Thymus (tissue), 14 donors: ENCODE results near the gene EPX. TPM values are rescaled to one million over a fixed set of nuclear protein-coding genes. Genes with fewer than 3 reads are reported as not detected.
A peak's percentile ranks its signal among the peaks of the same experiment; 100 is the strongest.
"Not testable (repeated sequence)": the region's sequence is repeated elsewhere in the genome, so short reads cannot be mapped to it uniquely, and the experiment has no call there.

Source experiments
- DNase-seq, 9 donors: peaks; one replicate each; pipeline ENCODE4 v3.0.0-alpha.2; 2013; ENCODE audit warnings: low spot score in 9 of 9, low read depth in 6 of 9, missing footprints in 1 of 9
- H3K27ac ChIP-seq, 2 donors: one replicate each; pipeline ENCODE4 v1.5.1; 2013; ENCODE audit warnings: control low read depth in 1 of 2, low read depth in 1 of 2, low read length in 1 of 2, mild to moderate bottlenecking in 1 of 2, moderate library complexity in 1 of 2
- H3K27me3 ChIP-seq, 2 donors: one replicate each; pipeline ENCODE4 v1.5.1; 2013; ENCODE audit warnings: low read length in 1 of 2; ENCODE audit not compliant: control insufficient read depth in 2 of 2, insufficient read depth in 1 of 2
- H3K36me3 ChIP-seq, 2 donors: one replicate each; pipeline ENCODE4 v1.5.1; 2013; ENCODE audit warnings: low read length in 1 of 2, mild to moderate bottlenecking in 1 of 2, moderate library complexity in 1 of 2; ENCODE audit not compliant: control insufficient read depth in 2 of 2, insufficient read depth in 2 of 2
- H3K4me1 ChIP-seq, 2 donors: one replicate each; pipeline ENCODE4 v1.5.1; 2013; ENCODE audit warnings: low read length in 2 of 2; ENCODE audit not compliant: control insufficient read depth in 2 of 2, insufficient read depth in 2 of 2
- H3K4me3 ChIP-seq, 2 donors: one replicate each; pipeline ENCODE4 v1.5.1; 2013; ENCODE audit warnings: low read length in 2 of 2, control low read depth in 1 of 2, mild to moderate bottlenecking in 1 of 2
- H3K9me3 ChIP-seq, 2 donors: one replicate each; pipeline ENCODE4 v1.5.1; 2013; ENCODE audit warnings: low read length in 1 of 2, mild to moderate bottlenecking in 1 of 2; ENCODE audit not compliant: control insufficient read depth in 2 of 2, insufficient read depth in 1 of 2
- WGBS: extraction: QIAGEN DNeasy Blood & Tissue Kit; methylation state at CpG from one replicate; pipeline ENCODE4 v1.1.7; 2013; 5-methylcytosine and 5-hydroxymethylcytosine counted together
- long read RNA-seq, 10 donors: transcript quantifications; one replicate each; lab custom pipeline, GENCODE V29; 2026
- polyA plus RNA-seq: library from polyadenylated mRNA; stranded (reverse); fragments of 200-250 nt; gene quantifications from one replicate; pipeline ENCODE4 v1.2.3, GENCODE V29; 2013
- total RNA-seq: library from RNA; stranded (reverse); fragments of 120-200 nt; gene quantifications from one replicate; pipeline ENCODE4 v1.2.4, GENCODE V29; 2013
- donor health status: healthy.

Gene EPX, protein sequence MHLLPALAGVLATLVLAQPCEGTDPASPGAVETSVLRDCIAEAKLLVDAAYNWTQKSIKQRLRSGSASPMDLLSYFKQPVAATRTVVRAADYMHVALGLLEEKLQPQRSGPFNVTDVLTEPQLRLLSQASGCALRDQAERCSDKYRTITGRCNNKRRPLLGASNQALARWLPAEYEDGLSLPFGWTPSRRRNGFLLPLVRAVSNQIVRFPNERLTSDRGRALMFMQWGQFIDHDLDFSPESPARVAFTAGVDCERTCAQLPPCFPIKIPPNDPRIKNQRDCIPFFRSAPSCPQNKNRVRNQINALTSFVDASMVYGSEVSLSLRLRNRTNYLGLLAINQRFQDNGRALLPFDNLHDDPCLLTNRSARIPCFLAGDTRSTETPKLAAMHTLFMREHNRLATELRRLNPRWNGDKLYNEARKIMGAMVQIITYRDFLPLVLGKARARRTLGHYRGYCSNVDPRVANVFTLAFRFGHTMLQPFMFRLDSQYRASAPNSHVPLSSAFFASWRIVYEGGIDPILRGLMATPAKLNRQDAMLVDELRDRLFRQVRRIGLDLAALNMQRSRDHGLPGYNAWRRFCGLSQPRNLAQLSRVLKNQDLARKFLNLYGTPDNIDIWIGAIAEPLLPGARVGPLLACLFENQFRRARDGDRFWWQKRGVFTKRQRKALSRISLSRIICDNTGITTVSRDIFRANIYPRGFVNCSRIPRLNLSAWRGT
- total RNA-seq, result 14.9 TPM
- 1.3 TPM for polyA plus RNA-seq
- long read RNA-seq, donor 1, result 0 reads
- long read RNA-seq, donor 2, result 0 reads
- long read RNA-seq, donor 3, transcript EPX-201 (13 exons, 2,708 nt), result major isoform, 6 of 11 reads
- long read RNA-seq, donor 3, partial matches to known transcripts, result 5 of 11 reads
- long read RNA-seq, donor 3, other reads (novel, unspliced or antisense), result 0 of 11 reads
- long read RNA-seq, donor 4, result 0 reads
- long read RNA-seq, donor 5, transcript EPX-201 (13 exons, 2,708 nt), result major isoform, 16 of 34 reads
- long read RNA-seq, donor 5, partial matches to known transcripts, result 18 of 34 reads
- long read RNA-seq, donor 5, other reads (novel, unspliced or antisense), result 0 of 34 reads
- long read RNA-seq, donor 6, transcript EPX-201 (13 exons, 2,708 nt), result major isoform, 6 of 11 reads
- long read RNA-seq, donor 6, partial matches to known transcripts, result 5 of 11 reads
- long read RNA-seq, donor 6, other reads (novel, unspliced or antisense), result 0 of 11 reads
- long read RNA-seq, donor 7, partial matches to known transcripts, result 0 of 3 reads
- long read RNA-seq, donor 7, other reads (novel, unspliced or antisense), result 0 of 3 reads
- long read RNA-seq, donor 8, partial matches to known transcripts, result 0 of 1 reads
- long read RNA-seq, donor 8, other reads (novel, unspliced or antisense), result 0 of 1 reads
- long read RNA-seq, donor 9, partial matches to known transcripts, result 0 of 2 reads
- long read RNA-seq, donor 9, other reads (novel, unspliced or antisense), result 0 of 2 reads
- long read RNA-seq, donor 10, transcript EPX-201 (13 exons, 2,708 nt), result major isoform, 6 of 6 reads
- long read RNA-seq, donor 10, partial matches to known transcripts, result 0 of 6 reads
- long read RNA-seq, donor 10, other reads (novel, unspliced or antisense), result 0 of 6 reads

DNA sequence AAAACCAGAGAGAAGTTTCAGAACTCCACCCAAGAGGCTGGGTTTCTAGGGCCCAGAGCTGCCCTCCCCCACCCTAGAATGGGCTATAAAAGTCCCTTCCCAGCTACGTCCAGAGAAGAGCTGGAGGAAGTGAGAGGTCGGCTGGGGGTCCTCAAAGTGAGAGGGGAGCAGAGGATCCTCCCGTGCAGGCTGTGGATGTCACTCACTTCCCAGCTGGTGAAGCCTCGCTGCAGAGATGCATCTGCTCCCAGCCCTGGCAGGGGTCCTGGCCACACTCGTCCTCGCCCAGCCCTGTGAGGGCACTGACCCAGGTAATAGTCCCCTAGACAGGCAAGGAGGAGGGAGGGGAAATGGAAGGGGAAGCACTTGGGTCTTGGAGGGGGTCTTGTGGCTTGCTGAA lies at the start of gene EPX:
Gene EPX, plus strand, starts transcription at position 115 of the 400 bp plus-strand sequence. Its CDS starts 121 bp downstream, at position 236.
- DNase-seq, result no peak
- WGBS, result 52% methylated on average over 6 of the region's 6 CpGs
- no peaks in the 10 kb centered on the region for H3K36me3 ChIP-seq
- no peaks in the 10 kb centered on the region for H3K4me1 ChIP-seq
- H3K9me3 ChIP-seq, result no peaks in the 10 kb centered on the region
- H3K27ac ChIP-seq, result no peak within 1 kb of the TSS
- H3K27me3 ChIP-seq, result peaks cover 0 to 6% of the 10 kb centered on the region in 2 donors
- no peak within 1 kb of the TSS for H3K4me3 ChIP-seq

DNA sequence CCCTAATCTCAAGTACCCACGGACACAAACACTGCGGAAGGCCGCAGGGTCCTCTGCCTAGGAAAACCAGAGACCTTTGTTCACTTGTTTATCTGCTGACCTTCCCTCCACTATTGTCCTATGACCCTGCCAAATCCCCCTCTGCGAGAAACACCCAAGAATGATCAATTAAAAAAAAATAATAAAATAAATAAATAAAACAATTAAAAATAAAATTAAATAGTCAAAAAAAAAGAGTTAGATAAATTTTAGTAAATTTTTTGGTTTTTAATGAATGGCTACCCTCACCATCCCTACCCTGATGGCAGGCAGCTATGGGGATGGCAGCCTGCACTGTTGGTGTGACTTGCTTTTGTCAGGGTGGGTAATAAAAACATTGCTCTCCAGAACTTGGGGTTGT lies 49.2 kb upstream of the EPX start:
- not testable (repeated sequence) for H3K36me3 ChIP-seq, DNase-seq, H3K4me1 ChIP-seq, H3K4me3 ChIP-seq, H3K27me3 ChIP-seq, H3K27ac ChIP-seq, H3K9me3 ChIP-seq
- WGBS, result 99% methylated on average over 4 of the region's 4 CpGs

DNA sequence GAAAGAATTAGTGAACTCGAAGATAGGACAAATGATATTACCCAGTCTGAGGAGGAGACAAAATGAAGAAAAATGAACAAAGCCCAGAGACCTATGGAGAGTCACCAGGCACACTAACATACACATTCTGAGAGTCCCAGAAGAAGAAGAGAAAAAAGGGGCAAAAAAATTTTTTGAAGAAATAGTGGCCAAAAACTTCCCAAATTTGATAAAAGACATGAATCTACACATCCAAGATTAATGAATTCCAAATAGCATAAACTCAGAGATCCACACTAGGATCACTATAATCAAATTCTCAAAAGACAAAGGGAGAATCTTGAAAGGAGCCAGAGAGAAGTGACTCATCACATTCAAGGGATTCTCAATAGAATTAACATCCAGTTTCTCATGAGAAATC lies 47.7 kb upstream of the EPX start:
- no peaks in the 10 kb centered on the region for H3K36me3 ChIP-seq

DNA sequence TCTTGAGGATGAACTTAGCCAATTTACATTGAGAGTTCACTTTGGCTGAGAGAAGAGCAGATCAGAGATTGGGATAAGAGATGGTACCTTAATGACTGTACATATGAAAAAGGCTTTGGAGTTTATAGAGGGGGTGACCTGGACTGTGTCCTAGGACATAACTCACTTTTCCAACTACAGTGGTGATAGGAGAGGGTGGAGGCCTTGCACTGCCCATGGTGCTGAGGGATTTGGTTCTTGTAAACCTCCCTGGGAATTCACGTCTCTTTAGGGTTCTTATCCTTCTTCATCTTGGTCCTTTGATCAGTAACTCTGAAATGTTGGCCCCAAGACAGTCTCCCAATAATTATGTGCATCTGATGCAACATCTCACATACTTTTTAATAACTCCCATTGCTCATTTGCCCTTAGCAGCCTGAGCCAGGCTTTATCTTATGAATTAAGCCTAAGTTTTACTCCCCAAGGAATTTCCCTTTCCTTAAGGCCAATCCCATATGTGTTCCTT lies 44.5 kb upstream of the EPX start, which contains the start of gene OR4D1:
Gene OR4D1, plus strand, starts transcription at position 455 of the 505 bp plus-strand sequence. CDS start 6,770 bp downstream, outside the sequence.
- peaks cover 0 to 10% of the 10 kb centered on the region in 2 donors for H3K27me3 ChIP-seq
- H3K4me1 ChIP-seq, result peaks cover 2 to 5% of the 10 kb centered on the region in 2 donors
- no peak within 1 kb of the TSS for H3K4me3 ChIP-seq
- H3K27ac ChIP-seq, result no peak within 1 kb of the TSS
- DNase-seq, result no peak
- H3K9me3 ChIP-seq, result no peaks in the 10 kb centered on the region
- H3K36me3 ChIP-seq, result no peaks in the 10 kb centered on the region
- 97% methylated on average over 1 of the region's 1 CpG for WGBS

More for the DNA sequence above, 47.7 kb upstream of the EPX start:
- H3K27ac ChIP-seq, result no peak overlapping the region
- no peaks in the 10 kb centered on the region for H3K4me1 ChIP-seq
- DNase-seq, result no peak
- H3K27me3 ChIP-seq, result peaks cover 0 to 2% of the 10 kb centered on the region in 2 donors
- no peaks in the 10 kb centered on the region for H3K9me3 ChIP-seq
- WGBS, result 97% methylated on average over 1 of the region's 1 CpG
- no peak overlapping the region for H3K4me3 ChIP-seq

DNA sequence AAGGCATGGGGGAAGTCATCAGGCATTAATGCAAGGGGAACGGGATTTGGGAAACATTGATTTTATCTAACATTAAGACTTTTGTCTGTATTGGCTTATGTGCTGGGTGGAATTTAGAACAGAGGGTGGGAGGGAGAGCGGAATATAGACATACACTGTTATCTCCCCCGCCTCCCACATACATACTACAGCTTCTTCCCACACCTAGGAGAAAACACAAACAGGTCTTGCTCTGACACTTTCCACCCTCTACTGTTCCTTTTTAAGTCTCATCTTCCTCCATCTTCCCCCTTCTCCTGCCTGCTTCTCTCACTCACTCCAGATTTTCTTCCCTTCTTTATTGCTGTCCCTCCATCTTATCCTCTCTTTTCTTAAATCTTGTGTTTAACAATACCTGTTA lies 43.9 kb upstream of the EPX start:
- Histone ChIP-seq H3K27ac (no peak overlapping the region), H3K36me3 (no peaks in the 10 kb centered on the region), H3K27me3 (peaks cover 0 to 10% of the 10 kb centered on the region in 2 donors), H3K4me3 (no peak overlapping the region), H3K4me1 (peaks cover 5 to 11% of the 10 kb centered on the region in 2 donors), H3K9me3 (no peaks in the 10 kb centered on the region)
- no peak for DNase-seq
- 97% methylated on average over 3 of the region's 3 CpGs for WGBS

DNA sequence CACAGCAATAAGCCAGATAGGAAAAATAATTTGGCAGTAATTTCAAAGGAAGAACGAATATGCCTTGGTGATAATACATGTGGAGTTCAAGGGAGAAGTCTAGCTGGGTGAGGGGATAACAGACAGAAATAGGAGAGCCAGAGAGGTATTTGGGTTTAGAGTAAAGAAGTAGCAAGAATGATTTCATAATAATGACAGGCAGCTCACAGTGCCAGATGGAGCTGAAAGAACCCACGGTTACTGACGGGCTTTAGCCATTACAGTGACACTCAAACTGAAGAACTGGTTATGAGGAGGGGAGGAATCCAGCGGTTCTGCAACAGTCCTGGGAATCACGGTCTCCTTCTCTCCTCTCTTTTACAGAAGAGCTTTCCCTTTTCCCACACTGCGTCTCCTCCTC lies 42.1 kb upstream of the EPX start:
- 94% methylated on average over 6 of the region's 6 CpGs for WGBS
- no peak for DNase-seq
- H3K4me1 ChIP-seq, result peaks cover 5 to 11% of the 10 kb centered on the region in 2 donors
- H3K4me3 ChIP-seq, result no peak overlapping the region
- no peaks in the 10 kb centered on the region for H3K36me3 ChIP-seq
- H3K9me3 ChIP-seq, result no peaks in the 10 kb centered on the region
- H3K27me3 ChIP-seq, result peaks cover 0 to 15% of the 10 kb centered on the region in 2 donors
- H3K27ac ChIP-seq, result no peak overlapping the region

DNA sequence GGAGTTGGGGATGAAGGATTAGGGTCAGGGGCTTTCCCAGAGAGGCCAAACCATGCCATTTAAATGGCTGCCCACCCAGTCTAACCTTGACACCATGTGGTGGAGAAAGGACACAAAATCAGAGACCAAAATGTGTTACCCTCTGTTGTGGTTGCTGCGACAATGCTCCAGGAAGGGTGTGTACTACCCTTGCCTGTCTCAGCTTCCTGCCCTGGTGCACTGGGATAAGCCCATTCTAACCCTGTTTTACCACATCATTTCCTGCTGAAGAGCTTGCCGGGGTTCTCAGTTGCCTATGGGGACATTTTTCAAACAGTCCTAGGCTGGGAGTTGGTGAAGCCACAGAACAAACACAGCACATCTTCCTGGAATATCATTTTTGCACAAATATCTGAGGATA lies 39.5 kb upstream of the EPX start:
- WGBS, result 3% methylated on average over 2 of the region's 2 CpGs
- Histone ChIP-seq H3K4me3 (no peak overlapping the region), H3K27me3 (peaks cover 19 to 42% of the 10 kb centered on the region in 2 donors), H3K27ac (no peak overlapping the region), H3K4me1 (peaks cover 11% of the 10 kb centered on the region in 2 donors), H3K36me3 (no peaks in the 10 kb centered on the region), H3K9me3 (no peaks in the 10 kb centered on the region)
- peak in 4 of 9 donors; percentile 11 to 59 (median 29) for DNase-seq

DNA sequence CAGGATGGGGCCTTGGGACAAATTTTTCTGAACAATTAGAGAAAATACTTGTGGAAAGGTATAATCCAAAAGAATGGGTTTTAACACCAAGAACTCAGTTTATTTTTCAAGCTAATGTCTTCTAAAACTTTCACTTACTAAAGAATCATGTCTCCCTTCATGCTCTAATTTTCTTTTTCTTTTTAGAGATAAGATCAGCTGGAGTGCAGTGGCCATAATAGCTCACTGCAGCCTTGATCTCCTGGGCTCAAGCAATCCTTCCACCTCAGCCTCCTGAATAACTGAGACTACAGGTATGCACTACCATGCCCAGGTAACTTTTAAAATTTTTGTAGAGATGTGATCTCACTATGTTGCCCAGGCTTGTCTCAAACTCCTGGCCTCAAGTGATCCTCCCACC lies 38.9 kb upstream of the EPX start:
- Histone ChIP-seq H3K36me3 (no peaks in the 10 kb centered on the region), H3K27me3 (peaks cover 22 to 45% of the 10 kb centered on the region in 2 donors), H3K9me3 (no peaks in the 10 kb centered on the region), H3K4me1 (peaks cover 11% of the 10 kb centered on the region in 2 donors), H3K4me3 (no peak overlapping the region), H3K27ac (no peak overlapping the region)
- DNase-seq, result no peak
